T-helper 22 cell (primary cell): ENCODE data around the gene ZBTB49.

Experiments used
- DNase-seq: peaks from one replicate; pipeline ENCODE4 v3.0.0-alpha.2; 2020; ENCODE audit warnings: low read depth

The ZBTB49 gene

GRCh38 chr4:4356106-4357041 is 66.3 kb downstream of the ZBTB49 start:
- no peak for DNase-seq

DNA sequence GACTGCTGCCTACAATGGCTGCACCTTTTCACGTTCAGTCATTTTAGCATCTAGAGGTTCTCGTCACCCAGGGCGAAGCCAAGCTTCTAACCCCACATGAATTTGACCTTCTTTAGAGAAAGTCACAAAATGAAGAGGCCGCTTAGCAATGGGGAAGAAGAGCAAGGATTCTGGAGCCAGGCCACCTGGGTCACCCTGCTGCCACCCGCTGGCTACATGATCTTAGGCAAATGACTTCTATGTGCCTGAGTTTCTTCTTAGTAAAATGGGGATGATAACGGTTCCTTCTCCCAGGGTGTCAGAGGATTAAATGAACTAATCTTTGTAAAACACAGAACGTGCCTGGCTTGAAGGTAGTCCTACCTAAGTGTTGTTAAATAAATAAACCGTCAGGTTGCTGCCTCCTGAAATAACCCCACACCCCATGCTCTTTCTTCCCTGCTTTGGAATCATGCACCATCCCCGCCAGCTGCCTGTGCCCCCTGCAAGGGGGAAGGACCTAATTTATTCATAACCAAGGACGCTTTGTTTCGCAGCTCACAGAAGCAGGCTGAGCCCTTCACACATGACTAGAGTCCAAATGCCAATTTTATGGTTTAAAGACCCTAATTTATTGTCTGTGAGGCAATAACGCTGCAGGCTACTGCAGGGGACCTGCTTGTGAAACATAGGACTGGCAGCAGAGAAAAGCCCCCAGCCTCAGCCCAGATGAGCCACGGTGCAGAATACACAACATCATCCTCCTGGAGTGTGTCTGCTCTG is 68.2 kb downstream of the ZBTB49 start:
- no peak for DNase-seq

DNA sequence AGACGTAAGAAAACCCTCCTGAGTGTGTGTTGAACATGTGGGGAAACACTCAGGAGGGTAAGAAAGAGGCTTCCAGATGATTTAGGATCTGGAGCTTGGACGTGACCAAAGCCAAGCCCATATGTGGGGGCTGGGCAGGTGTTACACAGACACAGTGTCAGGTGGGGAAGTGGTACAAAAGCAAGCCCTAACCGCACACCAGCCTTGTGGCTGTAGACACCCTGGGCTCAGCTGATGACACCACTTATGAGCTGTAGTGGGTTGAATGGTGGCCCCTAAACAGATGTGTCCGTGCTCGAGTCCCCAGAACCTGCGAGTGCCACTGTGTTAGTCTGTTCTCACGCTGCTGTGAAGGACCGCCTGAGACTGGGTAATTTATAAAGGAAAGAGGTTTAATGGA is 71.8 kb downstream of the ZBTB49 start:
- DNase-seq, result no peak

GRCh38 chr4:4362991-4363697 is 73.1 kb downstream of the ZBTB49 start:
- no peak for DNase-seq

- no peak for DNase-seq
These were observed 74.0 kb downstream of the ZBTB49 start for GRCh38 chr4:4364061-4364460.

DNA sequence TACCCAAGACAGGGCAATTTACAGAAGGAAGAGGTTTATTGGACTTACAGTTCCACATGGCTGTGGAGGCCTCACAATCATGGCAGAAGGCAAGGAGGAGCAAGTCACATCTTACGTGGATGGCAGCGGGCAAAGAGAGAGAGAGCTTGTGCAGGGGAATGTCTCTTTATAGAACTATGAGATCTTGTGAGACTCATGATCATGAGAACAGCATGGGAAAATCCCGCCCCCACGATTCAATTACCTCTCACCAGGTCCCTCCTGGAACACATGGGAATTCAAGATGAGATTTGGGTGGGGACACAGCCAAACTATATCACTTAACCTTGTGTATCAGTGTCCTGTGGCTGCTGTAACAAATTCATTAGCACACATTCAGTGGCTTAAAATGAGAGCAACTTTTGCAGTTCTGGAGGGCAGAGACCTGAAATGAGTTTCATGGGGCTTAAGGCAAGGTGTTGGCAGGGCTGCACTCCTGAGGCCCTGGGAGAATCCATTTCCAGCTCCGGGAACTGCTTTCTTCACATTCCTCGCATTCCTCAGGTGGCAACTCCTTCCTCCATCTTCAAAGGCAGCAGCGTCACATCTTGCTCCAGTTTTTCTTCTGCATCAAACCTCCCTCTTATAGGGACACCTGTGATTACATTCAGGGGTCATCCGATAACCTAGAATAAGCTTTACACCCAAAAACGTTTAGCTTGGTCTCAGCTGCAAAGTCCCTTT is 74.6 kb downstream of the ZBTB49 start:
- no peak for DNase-seq

GRCh38 chr4:4368809-4369580 is 78.9 kb downstream of the ZBTB49 start:
- DNase-seq, result no peak
